HepG2 (cell line): ENCODE data around the gene CCDC170. TPM values are rescaled to one million over a fixed set of nuclear protein-coding genes. Genes with fewer than 3 reads are reported as not detected.
A peak's percentile ranks its signal among the peaks of the same experiment; 100 is the strongest.

Experiments used
- DPF2 ChIP-seq: sonication (generic); formaldehyde crosslinking; IDR thresholded peaks from 2 replicates; pipeline ENCODE4 v1.4.0; 2020; ENCODE audit warnings: mild to moderate bottlenecking, low read depth, missing genetic modification reagents, borderline replicate concordance
- GMEB1 ChIP-seq: sonication (generic); formaldehyde crosslinking; IDR thresholded peaks from 2 replicates; pipeline ENCODE4 v1.5.1; 2020; ENCODE audit warnings: missing genetic modification reagents, mild to moderate bottlenecking, borderline replicate concordance
- KLF11 ChIP-seq: IDR thresholded peaks from 2 replicates; pipeline ENCODE4 v1.6.1; 2016; ENCODE audit warnings: missing compliant biosample characterization
- NFIB ChIP-seq: sonication (generic); formaldehyde crosslinking; IDR thresholded peaks from 2 replicates; pipeline ENCODE4 v1.9.0; 2021; ENCODE audit warnings: missing genetic modification reagents, mild to moderate bottlenecking, borderline replicate concordance
- PAWR ChIP-seq: sonication (generic); formaldehyde crosslinking; IDR thresholded peaks from 2 replicates; pipeline ENCODE4 v1.4.0; 2020; ENCODE audit warnings: missing genetic modification reagents, mild to moderate bottlenecking, borderline replicate concordance
- PRDM4 ChIP-seq: sonication (generic); formaldehyde crosslinking; IDR thresholded peaks from 2 replicates; pipeline ENCODE4 v1.9.0; 2021; ENCODE audit warnings: missing genetic modification reagents, borderline replicate concordance
- RNF2 ChIP-seq: fragments of 450-650 bp; conservative IDR thresholded peaks from 2 replicates; pipeline ENCODE4 v1.6.1; 2016; ENCODE audit warnings: low read depth
- SMAD1 ChIP-seq: sonication (generic); formaldehyde crosslinking; IDR thresholded peaks from 2 replicates; pipeline ENCODE4 v1.4.0; 2020; ENCODE audit warnings: missing genetic modification reagents, low read depth, mild to moderate bottlenecking, borderline replicate concordance
- SMYD3 ChIP-seq: sonication (generic); formaldehyde crosslinking; IDR thresholded peaks from 2 replicates; pipeline ENCODE4 v1.8.1; 2023; ENCODE audit warnings: mild to moderate bottlenecking, missing genetic modification reagents
- SNAPC2 ChIP-seq: sonication (generic); formaldehyde crosslinking; IDR thresholded peaks from 2 replicates; pipeline ENCODE4 v1.8.1; 2022; ENCODE audit warnings: mild to moderate bottlenecking, missing genetic modification reagents
- SOX5 ChIP-seq: IDR thresholded peaks from 2 replicates; pipeline ENCODE4 v1.6.1; 2016; ENCODE audit warnings: borderline replicate concordance
- SP4 ChIP-seq: sonication (generic); formaldehyde crosslinking; IDR thresholded peaks from 2 replicates; pipeline ENCODE4 v1.8.1; 2023; ENCODE audit warnings: mild to moderate bottlenecking, missing genetic modification reagents
- TFDP2 ChIP-seq: sonication (generic); formaldehyde crosslinking; IDR thresholded peaks from 2 replicates; pipeline ENCODE4 v1.4.0; 2020; ENCODE audit warnings: missing genetic modification reagents
- TOPORS ChIP-seq: sonication (generic); formaldehyde crosslinking; IDR thresholded peaks from 2 replicates; pipeline ENCODE4 v1.8.0; 2023; ENCODE audit warnings: mild to moderate bottlenecking, missing genetic modification reagents
- ZNF234 ChIP-seq: sonication (generic); formaldehyde crosslinking; conservative IDR thresholded peaks from 2 replicates; pipeline ENCODE4 v1.5.1; 2020; ENCODE audit warnings: mild to moderate bottlenecking, missing genetic modification reagents
- ZNF343 ChIP-seq: sonication (generic); formaldehyde crosslinking; IDR thresholded peaks from 2 replicates; pipeline ENCODE4 v1.4.0; 2020; ENCODE audit warnings: mild to moderate bottlenecking, missing genetic modification reagents
- ZNF44 ChIP-seq: sonication (generic); formaldehyde crosslinking; IDR thresholded peaks from 2 replicates; pipeline ENCODE4 v1.5.1; 2020; ENCODE audit warnings: mild to moderate bottlenecking, missing genetic modification reagents
- ZNF614 ChIP-seq: IDR thresholded peaks from 2 replicates; pipeline ENCODE4 v1.6.1; 2018; ENCODE audit warnings: missing biosample characterization, missing genetic modification reagents, inconsistent platforms, borderline replicate concordance
- polyA plus RNA-seq, 8 experiments: library from polyadenylated mRNA; depleted of rRNA in 3 of 8; stranded (reverse) in 7 of 8; unstranded in 1 of 8; fragments of >200 nt; fragmentation: Illumina TruSeq in 4 of 8; extraction: Trizol in 4 of 8; gene quantifications; 2 replicates each; pipeline versions ENCODE4 v1.2.1 to v1.2.3, GENCODE V29; 2011 to 2016; ENCODE audit warnings: low read depth in 4 of 8, missing spikeins in 1 of 8, mixed read lengths in 1 of 8; ENCODE audit not compliant: insufficient read depth in 1 of 8
- total RNA-seq, 5 experiments: library from RNA; depleted of rRNA; stranded (reverse); fragments of >200 nt; fragmentation: Illumina TruSeq; extraction: Trizol; gene quantifications; 2 replicates each; pipeline ENCODE4 v1.2.3, GENCODE V29; 2016; ENCODE audit warnings: low read depth in 1 of 5
- TF ChIP-seq, protein P1 (sequence below): sonication (generic); formaldehyde crosslinking; IDR thresholded peaks from 2 replicates; pipeline ENCODE4 v1.4.0; 2020; ENCODE audit warnings: low read depth, missing genetic modification reagents
- TF ChIP-seq, protein P2 (sequence below): conservative IDR thresholded peaks from 2 replicates; pipeline ENCODE4 v1.6.1; 2018; ENCODE audit warnings: missing genetic modification reagents

CCDC170 gene
- total and polyA plus RNA-seq, 2 of the 13 experiments (the other 11 are each of a cell fraction or from before 2014, with no cell fraction given): 0.90 to 5.1 TPM

GRCh38 chr6:151498327-151498726, 4.5 kb downstream of the CCDC170 start (continued):
- no peak for TF ChIP-seq PRDM4 (CRISPR knock-in tag)
- TF ChIP-seq RNF2: no peak
- TF ChIP-seq TOPORS (CRISPR knock-in tag): no peak
- TF ChIP-seq, protein P1, sequence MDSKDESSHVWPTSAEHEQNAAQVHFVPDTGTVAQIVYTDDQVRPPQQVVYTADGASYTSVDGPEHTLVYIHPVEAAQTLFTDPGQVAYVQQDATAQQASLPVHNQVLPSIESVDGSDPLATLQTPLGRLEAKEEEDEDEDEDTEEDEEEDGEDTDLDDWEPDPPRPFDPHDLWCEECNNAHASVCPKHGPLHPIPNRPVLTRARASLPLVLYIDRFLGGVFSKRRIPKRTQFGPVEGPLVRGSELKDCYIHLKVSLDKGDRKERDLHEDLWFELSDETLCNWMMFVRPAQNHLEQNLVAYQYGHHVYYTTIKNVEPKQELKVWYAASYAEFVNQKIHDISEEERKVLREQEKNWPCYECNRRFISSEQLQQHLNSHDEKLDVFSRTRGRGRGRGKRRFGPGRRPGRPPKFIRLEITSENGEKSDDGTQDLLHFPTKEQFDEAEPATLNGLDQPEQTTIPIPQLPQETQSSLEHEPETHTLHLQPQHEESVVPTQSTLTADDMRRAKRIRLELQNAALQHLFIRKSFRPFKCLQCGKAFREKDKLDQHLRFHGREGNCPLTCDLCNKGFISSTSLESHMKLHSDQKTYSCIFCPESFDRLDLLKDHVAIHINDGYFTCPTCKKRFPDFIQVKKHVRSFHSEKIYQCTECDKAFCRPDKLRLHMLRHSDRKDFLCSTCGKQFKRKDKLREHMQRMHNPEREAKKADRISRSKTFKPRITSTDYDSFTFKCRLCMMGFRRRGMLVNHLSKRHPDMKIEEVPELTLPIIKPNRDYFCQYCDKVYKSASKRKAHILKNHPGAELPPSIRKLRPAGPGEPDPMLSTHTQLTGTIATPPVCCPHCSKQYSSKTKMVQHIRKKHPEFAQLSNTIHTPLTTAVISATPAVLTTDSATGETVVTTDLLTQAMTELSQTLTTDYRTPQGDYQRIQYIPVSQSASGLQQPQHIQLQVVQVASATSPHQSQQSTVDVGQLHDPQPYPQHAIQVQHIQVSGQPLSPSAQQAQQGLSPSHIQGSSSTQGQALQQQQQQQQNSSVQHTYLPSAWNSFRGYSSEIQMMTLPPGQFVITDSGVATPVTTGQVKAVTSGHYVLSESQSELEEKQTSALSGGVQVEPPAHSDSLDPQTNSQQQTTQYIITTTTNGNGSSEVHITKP: no peak
- peak; percentile 79; the same call in 1 of the 2 replicates for TF ChIP-seq DPF2
- no peak for TF ChIP-seq KLF11
- no peak for TF ChIP-seq PAWR (CRISPR knock-in tag)
- TF ChIP-seq SMAD1 (CRISPR knock-in tag): no peak
- no peak for TF ChIP-seq SMYD3 (CRISPR knock-in tag)
- TF ChIP-seq, protein P2, sequence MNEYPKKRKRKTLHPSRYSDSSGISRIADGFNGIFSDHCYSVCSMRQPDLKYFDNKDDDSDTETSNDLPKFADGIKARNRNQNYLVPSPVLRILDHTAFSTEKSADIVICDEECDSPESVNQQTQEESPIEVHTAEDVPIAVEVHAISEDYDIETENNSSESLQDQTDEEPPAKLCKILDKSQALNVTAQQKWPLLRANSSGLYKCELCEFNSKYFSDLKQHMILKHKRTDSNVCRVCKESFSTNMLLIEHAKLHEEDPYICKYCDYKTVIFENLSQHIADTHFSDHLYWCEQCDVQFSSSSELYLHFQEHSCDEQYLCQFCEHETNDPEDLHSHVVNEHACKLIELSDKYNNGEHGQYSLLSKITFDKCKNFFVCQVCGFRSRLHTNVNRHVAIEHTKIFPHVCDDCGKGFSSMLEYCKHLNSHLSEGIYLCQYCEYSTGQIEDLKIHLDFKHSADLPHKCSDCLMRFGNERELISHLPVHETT: no peak
- no peak for TF ChIP-seq ZNF343 (CRISPR knock-in tag)
- no peak for TF ChIP-seq TFDP2 (CRISPR knock-in tag)
- no peak for TF ChIP-seq SNAPC2
- TF ChIP-seq ZNF614: no peak
- TF ChIP-seq SOX5 (CRISPR knock-in tag): peak; percentile 93
- no peak for TF ChIP-seq SP4 (CRISPR knock-in tag)
- no peak for TF ChIP-seq NFIB (CRISPR knock-in tag)
- no peak for TF ChIP-seq GMEB1
- TF ChIP-seq ZNF234 (CRISPR knock-in tag): no peak
- no peak for TF ChIP-seq ZNF44 (CRISPR knock-in tag)
